Lung (tissue), 12 donors: ENCODE measurements around the gene GADD45A. TPM values are rescaled to one million over a fixed set of nuclear protein-coding genes. Genes with fewer than 3 reads are reported as not detected.
A peak's percentile ranks its signal among the peaks of the same experiment; 100 is the strongest.
"Not testable (repeated sequence)": the region's sequence is repeated elsewhere in the genome, so short reads cannot be mapped to it uniquely, and the experiment has no call there.

ENCODE experiments used
- ATAC-seq: fragments of 200-7000 bp; cut with Tn5 transposase; one replicate; pipeline ENCODE4 v1.9.1; 2020; ENCODE audit warnings: moderate number of reproducible peaks; ENCODE audit not compliant: insufficient read depth, low FRiP score
- DNase-seq, 3 donors: peaks; one replicate each; pipeline ENCODE4 v3.0.0-alpha.2; 2013 to 2017
- H3K27ac ChIP-seq, 2 donors: one replicate each; pipeline ENCODE4 v1.5.1; 2013; ENCODE audit warnings: mild to moderate bottlenecking in 2 of 2, moderate library complexity in 2 of 2, control low read depth in 1 of 2, inconsistent platforms in 1 of 2, low read depth in 1 of 2, low read length in 1 of 2
- H3K27me3 ChIP-seq, 3 donors: one replicate each; pipeline ENCODE4 v1.5.1; 2013; ENCODE audit warnings: low read length in 2 of 3; ENCODE audit not compliant: control insufficient read depth in 3 of 3, insufficient read depth in 3 of 3
- H3K36me3 ChIP-seq, 4 donors: one replicate each; pipeline ENCODE4 v1.5.1; 2013; ENCODE audit warnings: low read length in 4 of 4, mild to moderate bottlenecking in 1 of 4, moderate library complexity in 1 of 4; ENCODE audit not compliant: control insufficient read depth in 4 of 4, insufficient read depth in 4 of 4
- H3K4me1 ChIP-seq, 5 donors: one replicate each; pipeline ENCODE4 v1.5.1; 2013; ENCODE audit warnings: low read length in 5 of 5, mild to moderate bottlenecking in 2 of 5, moderate library complexity in 1 of 5; ENCODE audit not compliant: control insufficient read depth in 5 of 5, insufficient read depth in 5 of 5
- H3K4me3 ChIP-seq: one replicate; pipeline ENCODE4 v1.5.1; 2013; ENCODE audit warnings: mild to moderate bottlenecking, control low read depth, moderate library complexity
- H3K9ac ChIP-seq, 2 donors: one replicate each; pipeline ENCODE4 v1.5.1; 2013; ENCODE audit warnings: low read length in 2 of 2, control low read depth in 1 of 2; ENCODE audit not compliant: insufficient read depth in 1 of 2
- H3K9me3 ChIP-seq, 4 donors: one replicate each; pipeline ENCODE4 v1.5.1; 2013; ENCODE audit warnings: low read length in 3 of 4, mild to moderate bottlenecking in 1 of 4, moderate library complexity in 1 of 4; ENCODE audit not compliant: control insufficient read depth in 4 of 4, insufficient read depth in 3 of 4
- WGBS, 2 donors: extraction: QIAGEN DNeasy Blood & Tissue Kit; methylation state at CpG; one replicate each; pipeline ENCODE4 v1.1.7; 2013; 5-methylcytosine and 5-hydroxymethylcytosine counted together
- polyA plus RNA-seq, 2 donors: library from polyadenylated mRNA; stranded (reverse); fragments of 200-250 nt; gene quantifications; one replicate each; pipeline ENCODE4 v1.2.1, GENCODE V29; 2013
- total RNA-seq, 2 donors: library from RNA; depleted of rRNA in 1 of 2; stranded (reverse); fragments of >200 nt in 1 of 2; gene quantifications; one replicate each; pipeline ENCODE4 v1.2.1, GENCODE V29; 2014 to 2021
- TF ChIP-seq, protein P1 (sequence below): IDR thresholded peaks from 2 replicates; pipeline ENCODE4 v1.5.1; 2012; ENCODE audit warnings: mild to moderate bottlenecking; ENCODE audit errors: control extremely low read depth, extremely low read depth
- donor health status: control.
- donor health status: control.
- donor health status: Bipolar disorder and iron deficiency.
- donor health status: healthy.
- donor health status: DM: yes; HTN: yes; CAD: no.

GADD45A gene
- total and polyA plus RNA-seq, 4 donors, result 12.9 to 52.0 (median 35.2) TPM

DNA sequence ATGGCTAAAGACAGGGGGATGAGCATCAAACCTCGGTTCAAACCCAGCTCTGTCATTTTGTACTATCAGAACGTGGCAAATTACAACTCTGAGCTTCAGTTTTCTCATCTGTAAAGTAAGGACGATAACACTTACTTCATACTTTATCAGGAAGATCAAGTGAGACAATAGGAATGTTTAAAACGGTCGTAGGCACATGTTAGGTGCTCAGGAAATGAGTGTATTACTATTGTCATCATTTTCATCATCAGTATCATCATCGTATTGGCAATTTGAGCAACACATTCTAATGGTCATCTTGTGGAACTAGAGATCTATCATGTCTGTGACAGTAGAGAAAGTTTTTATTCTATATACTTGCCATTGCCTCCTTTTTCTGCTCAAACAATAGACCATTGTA lies 22.1 kb upstream of the GADD45A start:
- Histone ChIP-seq H3K9ac (no peak overlapping the region), H3K4me3 (no peak overlapping the region), H3K27me3 (no peaks in the 10 kb centered on the region), H3K9me3 (no peaks in the 10 kb centered on the region), H3K4me1 (peaks cover 0 to 9% (median 0%) of the 10 kb centered on the region in 5 donors), H3K27ac (no peak overlapping the region), H3K36me3 (no peaks in the 10 kb centered on the region)
- DNase-seq (no peak), ATAC-seq (no peak)
- TF ChIP-seq, protein P1, sequence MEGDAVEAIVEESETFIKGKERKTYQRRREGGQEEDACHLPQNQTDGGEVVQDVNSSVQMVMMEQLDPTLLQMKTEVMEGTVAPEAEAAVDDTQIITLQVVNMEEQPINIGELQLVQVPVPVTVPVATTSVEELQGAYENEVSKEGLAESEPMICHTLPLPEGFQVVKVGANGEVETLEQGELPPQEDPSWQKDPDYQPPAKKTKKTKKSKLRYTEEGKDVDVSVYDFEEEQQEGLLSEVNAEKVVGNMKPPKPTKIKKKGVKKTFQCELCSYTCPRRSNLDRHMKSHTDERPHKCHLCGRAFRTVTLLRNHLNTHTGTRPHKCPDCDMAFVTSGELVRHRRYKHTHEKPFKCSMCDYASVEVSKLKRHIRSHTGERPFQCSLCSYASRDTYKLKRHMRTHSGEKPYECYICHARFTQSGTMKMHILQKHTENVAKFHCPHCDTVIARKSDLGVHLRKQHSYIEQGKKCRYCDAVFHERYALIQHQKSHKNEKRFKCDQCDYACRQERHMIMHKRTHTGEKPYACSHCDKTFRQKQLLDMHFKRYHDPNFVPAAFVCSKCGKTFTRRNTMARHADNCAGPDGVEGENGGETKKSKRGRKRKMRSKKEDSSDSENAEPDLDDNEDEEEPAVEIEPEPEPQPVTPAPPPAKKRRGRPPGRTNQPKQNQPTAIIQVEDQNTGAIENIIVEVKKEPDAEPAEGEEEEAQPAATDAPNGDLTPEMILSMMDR, result no peak
- 68 to 77% methylated on average over 6 of the region's 6 CpGs for WGBS, 2 donors

DNA sequence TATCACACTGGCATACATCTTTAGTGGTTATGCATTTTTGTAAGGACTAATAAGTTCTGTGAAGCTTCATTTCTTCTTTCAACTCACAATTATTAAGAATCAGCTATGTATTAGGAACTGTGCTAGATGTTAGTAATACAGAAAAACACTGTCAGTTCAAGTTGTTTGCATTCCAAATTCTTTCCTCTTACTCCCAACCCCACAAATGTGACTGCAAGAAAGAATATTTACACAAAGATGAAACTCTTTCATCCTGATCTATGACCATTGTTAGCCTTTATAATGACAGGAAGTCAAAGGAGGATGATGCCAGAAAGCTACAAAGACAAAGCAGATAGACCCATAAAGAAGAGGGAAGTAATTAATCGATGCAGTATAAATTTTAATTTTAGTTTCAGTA lies 21.0 kb upstream of the GADD45A start:
- no peak for ATAC-seq
- TF ChIP-seq, protein P1, result no peak
- Histone ChIP-seq H3K9me3 (no peaks in the 10 kb centered on the region), H3K4me1 (peaks cover 0 to 9% (median 0%) of the 10 kb centered on the region in 5 donors), H3K4me3 (no peak overlapping the region), H3K27me3 (no peaks in the 10 kb centered on the region), H3K36me3 (no peaks in the 10 kb centered on the region), H3K27ac (no peak overlapping the region), H3K9ac (no peak overlapping the region)
- 53 to 62% methylated on average over 1 of the region's 1 CpG for WGBS, 2 donors
- peak in 2 of 3 donors; percentile 40 to 68 for DNase-seq

DNA sequence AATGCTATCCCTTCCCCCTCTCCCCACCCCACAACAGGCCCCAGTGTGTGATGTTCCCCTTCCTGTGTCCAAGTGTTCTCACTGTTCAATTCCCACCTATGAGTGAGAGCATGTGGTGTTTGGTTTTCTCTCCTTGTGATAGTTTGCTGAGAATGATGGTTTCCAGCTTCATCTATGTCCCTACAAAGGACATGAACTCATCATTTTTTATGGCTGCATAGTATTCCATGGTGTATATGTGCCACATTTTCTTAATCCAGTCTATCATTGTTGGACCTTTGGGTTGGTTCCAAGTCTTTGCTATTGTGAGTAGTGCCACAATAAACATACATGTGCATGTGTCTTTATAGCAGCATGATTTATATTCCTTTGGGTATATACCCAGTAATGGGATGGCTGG lies 19.7 kb upstream of the GADD45A start:
- H3K27me3 ChIP-seq, H3K4me1 ChIP-seq, H3K9ac ChIP-seq, H3K9me3 ChIP-seq, ATAC-seq, H3K4me3 ChIP-seq, H3K27ac ChIP-seq, H3K36me3 ChIP-seq, DNase-seq: not testable (repeated sequence)

DNA sequence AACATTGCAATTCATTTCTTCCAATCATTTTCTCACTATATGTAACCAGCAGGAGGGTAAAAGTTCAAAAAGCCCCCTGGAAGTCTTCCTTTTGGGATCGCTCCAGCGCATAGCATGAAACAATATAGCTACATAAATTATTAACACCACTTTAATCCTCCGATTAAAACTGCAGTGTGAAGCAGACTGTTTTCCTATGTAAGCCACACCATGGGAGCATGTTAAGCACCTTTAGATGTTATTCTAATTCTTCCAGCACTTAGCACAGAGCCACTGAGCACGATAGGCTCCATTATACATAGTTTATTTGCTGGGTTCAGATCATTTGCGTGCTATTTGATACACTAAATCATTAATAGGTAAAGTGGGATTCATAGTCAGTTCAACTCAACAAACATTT lies 18.4 kb upstream of the GADD45A start:
- H3K27me3 ChIP-seq, result no peaks in the 10 kb centered on the region

More for the DNA sequence above, 18.4 kb upstream of the GADD45A start:
- Histone ChIP-seq H3K27ac (no peak overlapping the region), H3K9me3 (no peaks in the 10 kb centered on the region), H3K4me1 (peaks cover 0 to 9% (median 0%) of the 10 kb centered on the region in 5 donors), H3K9ac (no peak overlapping the region), H3K4me3 (no peak overlapping the region), H3K36me3 (no peaks in the 10 kb centered on the region)
- TF ChIP-seq, protein P1, result no peak
- DNase-seq, result no peak
- no peak for ATAC-seq
- 88 to 94% methylated on average over 5 of the region's 5 CpGs for WGBS, 2 donors
